WTC11 (cell line): ENCODE measurements around the gene PER3.

Experiments
- ESRRA ChIP-seq: sonication (generic); formaldehyde crosslinking; IDR thresholded peaks from 2 replicates; pipeline ENCODE4 v1.8.1; 2022; ENCODE audit warnings: mild to moderate bottlenecking, missing genetic modification reagents, borderline replicate concordance
- FOXJ3 ChIP-seq: sonication (generic); formaldehyde crosslinking; IDR thresholded peaks from 2 replicates; pipeline ENCODE4 v1.9.0; 2021; ENCODE audit warnings: missing genetic modification reagents, mild to moderate bottlenecking, borderline replicate concordance
- NFYB ChIP-seq: sonication (generic); formaldehyde crosslinking; conservative IDR thresholded peaks from 2 replicates; pipeline ENCODE4 v1.8.0; 2022; ENCODE audit warnings: low read depth, missing genetic modification reagents
- NR2C2 ChIP-seq: sonication (generic); formaldehyde crosslinking; IDR thresholded peaks from 2 replicates; pipeline ENCODE4 v1.8.0; 2022; ENCODE audit warnings: mild to moderate bottlenecking, missing genetic modification reagents
- SP1 ChIP-seq: sonication (generic); formaldehyde crosslinking; conservative IDR thresholded peaks from 2 replicates; pipeline ENCODE4 v1.8.1; 2022; ENCODE audit warnings: missing genetic modification reagents
- ZNF263 ChIP-seq: sonication (generic); formaldehyde crosslinking; IDR thresholded peaks from 2 replicates; pipeline ENCODE4 v1.8.1; 2022; ENCODE audit warnings: low read depth, mild to moderate bottlenecking, moderate library complexity, missing genetic modification reagents
- ZNF317 ChIP-seq: sonication (generic); formaldehyde crosslinking; IDR thresholded peaks from 2 replicates; pipeline ENCODE4 v1.8.1; 2023; ENCODE audit warnings: low read depth, mild to moderate bottlenecking, moderate library complexity, missing genetic modification reagents, borderline replicate concordance
- TF ChIP-seq, protein P1 (sequence below): fragments of 200-600 bp; IDR thresholded peaks from 2 replicates; pipeline ENCODE4 v1.8.0; 2022; ENCODE audit warnings: antibody characterized with exemption
- TF ChIP-seq, protein P2 (sequence below): sonication (generic); formaldehyde crosslinking; IDR thresholded peaks from 2 replicates; pipeline ENCODE4 v1.8.0; 2022; ENCODE audit warnings: mild to moderate bottlenecking, missing genetic modification reagents
- TF ChIP-seq, protein P3 (sequence below): sonication (generic); formaldehyde crosslinking; IDR thresholded peaks from 2 replicates; pipeline ENCODE4 v1.8.1; 2023; ENCODE audit warnings: mild to moderate bottlenecking, missing genetic modification reagents
- TF ChIP-seq, protein P4 (sequence below): sonication (generic); formaldehyde crosslinking; IDR thresholded peaks from 2 replicates; pipeline ENCODE4 v1.8.0; 2023; ENCODE audit warnings: missing genetic modification reagents
- TF ChIP-seq, protein P5 (sequence below): fragments of 250-450 bp; sonication (Bioruptor Pico); IDR thresholded peaks from 2 replicates; pipeline ENCODE4 v2.1.2; 2022; ENCODE audit warnings: mild to moderate bottlenecking, moderate library complexity

DNA sequence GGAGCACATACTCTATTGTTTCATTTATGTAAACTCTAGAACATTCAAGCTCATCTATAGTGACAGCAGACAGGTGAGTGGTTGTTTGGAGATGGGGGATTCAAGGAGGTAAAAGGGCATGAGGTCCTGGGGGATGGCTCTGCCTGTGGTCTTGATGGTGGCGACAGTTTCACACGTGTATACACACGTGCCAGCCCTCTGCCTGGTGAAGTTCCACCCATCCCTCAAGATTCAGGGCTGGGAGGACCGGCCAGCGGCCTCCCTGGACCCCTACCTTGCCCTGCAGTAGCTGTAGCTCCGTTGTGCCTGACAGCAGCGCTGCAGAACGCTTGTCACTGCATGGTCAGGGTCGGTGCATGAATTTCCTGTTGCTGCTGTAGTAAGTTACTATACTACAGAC lies 107.7 kb downstream of the PER3 start:
- TF ChIP-seq, protein P1, sequence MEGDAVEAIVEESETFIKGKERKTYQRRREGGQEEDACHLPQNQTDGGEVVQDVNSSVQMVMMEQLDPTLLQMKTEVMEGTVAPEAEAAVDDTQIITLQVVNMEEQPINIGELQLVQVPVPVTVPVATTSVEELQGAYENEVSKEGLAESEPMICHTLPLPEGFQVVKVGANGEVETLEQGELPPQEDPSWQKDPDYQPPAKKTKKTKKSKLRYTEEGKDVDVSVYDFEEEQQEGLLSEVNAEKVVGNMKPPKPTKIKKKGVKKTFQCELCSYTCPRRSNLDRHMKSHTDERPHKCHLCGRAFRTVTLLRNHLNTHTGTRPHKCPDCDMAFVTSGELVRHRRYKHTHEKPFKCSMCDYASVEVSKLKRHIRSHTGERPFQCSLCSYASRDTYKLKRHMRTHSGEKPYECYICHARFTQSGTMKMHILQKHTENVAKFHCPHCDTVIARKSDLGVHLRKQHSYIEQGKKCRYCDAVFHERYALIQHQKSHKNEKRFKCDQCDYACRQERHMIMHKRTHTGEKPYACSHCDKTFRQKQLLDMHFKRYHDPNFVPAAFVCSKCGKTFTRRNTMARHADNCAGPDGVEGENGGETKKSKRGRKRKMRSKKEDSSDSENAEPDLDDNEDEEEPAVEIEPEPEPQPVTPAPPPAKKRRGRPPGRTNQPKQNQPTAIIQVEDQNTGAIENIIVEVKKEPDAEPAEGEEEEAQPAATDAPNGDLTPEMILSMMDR = no peak
- TF ChIP-seq, protein P2, sequence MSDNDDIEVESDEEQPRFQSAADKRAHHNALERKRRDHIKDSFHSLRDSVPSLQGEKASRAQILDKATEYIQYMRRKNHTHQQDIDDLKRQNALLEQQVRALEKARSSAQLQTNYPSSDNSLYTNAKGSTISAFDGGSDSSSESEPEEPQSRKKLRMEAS (CRISPR knock-in tag) = no peak
- TF ChIP-seq FOXJ3 (CRISPR knock-in tag) (no peak), SP1 (no peak), NFYB (CRISPR knock-in tag) (no peak), NR2C2 (CRISPR knock-in tag) (no peak), ZNF317 (CRISPR knock-in tag) (no peak), ZNF263 (CRISPR knock-in tag) (no peak), ESRRA (CRISPR knock-in tag) (no peak)
- TF ChIP-seq, protein P3, sequence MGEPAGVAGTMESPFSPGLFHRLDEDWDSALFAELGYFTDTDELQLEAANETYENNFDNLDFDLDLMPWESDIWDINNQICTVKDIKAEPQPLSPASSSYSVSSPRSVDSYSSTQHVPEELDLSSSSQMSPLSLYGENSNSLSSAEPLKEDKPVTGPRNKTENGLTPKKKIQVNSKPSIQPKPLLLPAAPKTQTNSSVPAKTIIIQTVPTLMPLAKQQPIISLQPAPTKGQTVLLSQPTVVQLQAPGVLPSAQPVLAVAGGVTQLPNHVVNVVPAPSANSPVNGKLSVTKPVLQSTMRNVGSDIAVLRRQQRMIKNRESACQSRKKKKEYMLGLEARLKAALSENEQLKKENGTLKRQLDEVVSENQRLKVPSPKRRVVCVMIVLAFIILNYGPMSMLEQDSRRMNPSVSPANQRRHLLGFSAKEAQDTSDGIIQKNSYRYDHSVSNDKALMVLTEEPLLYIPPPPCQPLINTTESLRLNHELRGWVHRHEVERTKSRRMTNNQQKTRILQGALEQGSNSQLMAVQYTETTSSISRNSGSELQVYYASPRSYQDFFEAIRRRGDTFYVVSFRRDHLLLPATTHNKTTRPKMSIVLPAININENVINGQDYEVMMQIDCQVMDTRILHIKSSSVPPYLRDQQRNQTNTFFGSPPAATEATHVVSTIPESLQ (CRISPR knock-in tag) = no peak
- TF ChIP-seq, protein P4, sequence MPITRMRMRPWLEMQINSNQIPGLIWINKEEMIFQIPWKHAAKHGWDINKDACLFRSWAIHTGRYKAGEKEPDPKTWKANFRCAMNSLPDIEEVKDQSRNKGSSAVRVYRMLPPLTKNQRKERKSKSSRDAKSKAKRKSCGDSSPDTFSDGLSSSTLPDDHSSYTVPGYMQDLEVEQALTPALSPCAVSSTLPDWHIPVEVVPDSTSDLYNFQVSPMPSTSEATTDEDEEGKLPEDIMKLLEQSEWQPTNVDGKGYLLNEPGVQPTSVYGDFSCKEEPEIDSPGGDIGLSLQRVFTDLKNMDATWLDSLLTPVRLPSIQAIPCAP (CRISPR knock-in tag) = no peak
- TF ChIP-seq, protein P5, sequence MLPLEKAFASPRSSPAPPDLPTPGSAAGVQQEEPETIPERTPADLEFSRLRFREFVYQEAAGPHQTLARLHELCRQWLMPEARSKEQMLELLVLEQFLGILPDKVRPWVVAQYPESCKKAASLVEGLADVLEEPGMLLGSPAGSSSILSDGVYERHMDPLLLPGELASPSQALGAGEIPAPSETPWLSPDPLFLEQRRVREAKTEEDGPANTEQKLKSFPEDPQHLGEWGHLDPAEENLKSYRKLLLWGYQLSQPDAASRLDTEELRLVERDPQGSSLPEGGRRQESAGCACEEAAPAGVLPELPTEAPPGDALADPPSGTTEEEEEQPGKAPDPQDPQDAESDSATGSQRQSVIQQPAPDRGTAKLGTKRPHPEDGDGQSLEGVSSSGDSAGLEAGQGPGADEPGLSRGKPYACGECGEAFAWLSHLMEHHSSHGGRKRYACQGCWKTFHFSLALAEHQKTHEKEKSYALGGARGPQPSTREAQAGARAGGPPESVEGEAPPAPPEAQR (CRISPR knock-in tag) = no peak
